ENCODE data around the gene CALHM6.
A peak's percentile ranks its signal among the peaks of the same experiment; 100 is the strongest.

The CALHM6 gene

DNA sequence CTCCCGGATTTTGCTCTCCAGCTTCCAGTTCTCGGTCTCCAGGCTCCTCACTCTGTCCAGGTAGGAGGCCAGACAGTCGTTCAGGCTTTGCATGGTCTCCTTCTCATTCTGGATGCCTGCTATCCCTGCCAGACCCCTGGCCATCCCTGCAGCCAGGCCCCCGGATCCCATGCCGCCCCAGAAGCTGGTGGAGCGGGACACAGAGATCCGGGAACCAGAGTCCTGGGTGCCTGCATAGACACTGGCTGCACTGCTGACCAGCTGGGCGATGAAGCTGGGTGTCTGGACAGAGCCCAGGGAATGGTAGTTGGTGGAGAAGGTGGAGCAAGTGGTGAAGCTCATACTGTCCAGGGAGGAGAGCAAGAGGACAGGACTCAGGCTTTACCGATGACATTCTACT lies 2.9 kb upstream of the CALHM6 start:
- TF ChIP-seq CTCF (IDR thresholded peaks at IDR 0.05): no peak
- Histone ChIP-seq H3K27ac (no peak overlapping the region), H3K9me3 (no peaks in the 10 kb centered on the region), H3K4me3 (no peak overlapping the region), H3K27me3 (peaks cover 0 to under 1% of the 10 kb centered on the region in 2 donors), H3K4me1 (peaks cover 0 to 10% (median 8%) of the 10 kb centered on the region in 4 donors), H3K36me3 (no peaks in the 10 kb centered on the region)
- intact Hi-C loops (cut with DNase I; ENCODE audit: low total_unique reads): no loop called here
- no peak for DNase-seq

GRCh38 chr6:116459927-116460326 lies 1.2 kb upstream of the CALHM6 start:
- intact Hi-C loops (cut with DNase I; ENCODE audit: low total_unique reads): no loop called here
- Histone ChIP-seq H3K27me3 (peaks cover 0 to 12% of the 10 kb centered on the region in 2 donors), H3K27ac (no peak overlapping the region), H3K36me3 (no peaks in the 10 kb centered on the region), H3K4me1 (peaks cover 0 to 10% (median 8%) of the 10 kb centered on the region in 4 donors), H3K4me3 (no peak overlapping the region), H3K9me3 (no peaks in the 10 kb centered on the region)
- DNase-seq: no peak
- no peak for TF ChIP-seq CTCF (IDR thresholded peaks at IDR 0.05)

GRCh38 chr6:116461932-116462885 lies 1.0 kb downstream of the CALHM6 start:
- Histone ChIP-seq H3K27me3 (peaks cover 0 to 12% of the 10 kb centered on the region in 2 donors), H3K4me1 (peaks cover 0 to 10% (median 8%) of the 10 kb centered on the region in 4 donors), H3K9me3 (no peaks in the 10 kb centered on the region), H3K27ac (no peak overlapping the region), H3K4me3 (peak overlapping the region; percentile 40 to 55), H3K36me3 (no peaks in the 10 kb centered on the region)
- no peak for TF ChIP-seq CTCF (IDR thresholded peaks at IDR 0.05)
- intact Hi-C loops (cut with DNase I; ENCODE audit: low total_unique reads): no loop called here
- peak in 1 of 2 donors; percentile 67 for DNase-seq

- peaks cover 0 to 10% (median 8%) of the 10 kb centered on the region in 4 donors for H3K4me1 ChIP-seq
- no peak overlapping the region for H3K4me3 ChIP-seq
- no peak overlapping the region for H3K27ac ChIP-seq
- DNase-seq: no peak
- intact Hi-C loops (cut with DNase I; ENCODE audit: low total_unique reads): no loop called here
- H3K36me3 ChIP-seq: no peaks in the 10 kb centered on the region
- H3K9me3 ChIP-seq: no peaks in the 10 kb centered on the region
- H3K27me3 ChIP-seq: peaks cover 0 to 12% of the 10 kb centered on the region in 2 donors
- no peak for TF ChIP-seq CTCF (IDR thresholded peaks at IDR 0.05)
These were observed 2.1 kb downstream of the CALHM6 start for GRCh38 chr6:116463301-116463700.

- Histone ChIP-seq H3K36me3 (no peaks in the 10 kb centered on the region), H3K4me1 (peaks cover 0 to 10% (median 8%) of the 10 kb centered on the region in 4 donors), H3K9me3 (no peaks in the 10 kb centered on the region), H3K4me3 (no peak overlapping the region), H3K27ac (no peak overlapping the region), H3K27me3 (peaks cover 0 to 12% of the 10 kb centered on the region in 2 donors)
- TF ChIP-seq CTCF (IDR thresholded peaks at IDR 0.05): no peak
- intact Hi-C loops (cut with DNase I; ENCODE audit: low total_unique reads): no loop called here
- DNase-seq: no peak
These were observed 4.1 kb downstream of the CALHM6 start for GRCh38 chr6:116465246-116465645.
